Globus pallidus (tissue), 1 donor: ENCODE results near the gene TMX3.

Experiments
- DNase-seq: peaks from one replicate; pipeline ENCODE4 v3.0.0-alpha.2; 2015; ENCODE audit warnings: low spot score

TMX3 gene

GRCh38 chr18:68714712-68715496, at the start of gene TMX3:
TSS of gene TMX3 (minus strand) at chr18:68715108. CDS start at chr18:68714981, 127 bp downstream.
- peak; percentile 88 for DNase-seq

GRCh38 chr18:68764016-68764415, 49.1 kb upstream of the TMX3 start:
- DNase-seq = no peak

GRCh38 chr18:68763083-68763482, 48.2 kb upstream of the TMX3 start:
- no peak for DNase-seq

DNA sequence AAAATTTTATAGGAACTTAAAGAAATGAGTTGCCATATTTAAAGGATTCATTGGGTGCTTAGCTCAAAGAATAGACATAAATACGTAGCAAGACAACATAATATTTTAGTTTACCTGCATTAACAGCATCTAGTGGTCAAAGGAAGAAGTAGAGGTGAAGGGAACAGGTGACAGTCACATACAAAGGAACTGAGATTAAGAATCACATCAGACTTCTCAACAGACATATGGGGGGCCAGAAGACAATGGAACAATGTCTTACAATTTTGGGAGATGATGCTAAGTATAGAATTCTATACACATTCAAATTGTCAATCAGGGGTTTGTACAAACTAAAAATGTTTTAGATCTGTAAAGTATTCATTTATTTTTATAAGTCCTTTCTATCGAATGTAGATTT, 44.4 kb upstream of the TMX3 start:
- DNase-seq = no peak

- DNase-seq = no peak
Observed at GRCh38 chr18:68757126-68757525, 42.2 kb upstream of the TMX3 start.

- no peak for DNase-seq
Observed at GRCh38 chr18:68742206-68742605, 27.3 kb upstream of the TMX3 start.

- DNase-seq = no peak
Observed at GRCh38 chr18:68740966-68741365, 26.1 kb upstream of the TMX3 start.

- DNase-seq = no peak
Observed at GRCh38 chr18:68739462-68739861, 24.6 kb upstream of the TMX3 start.

- no peak for DNase-seq
Observed at GRCh38 chr18:68738564-68738963, 23.7 kb upstream of the TMX3 start.

DNA sequence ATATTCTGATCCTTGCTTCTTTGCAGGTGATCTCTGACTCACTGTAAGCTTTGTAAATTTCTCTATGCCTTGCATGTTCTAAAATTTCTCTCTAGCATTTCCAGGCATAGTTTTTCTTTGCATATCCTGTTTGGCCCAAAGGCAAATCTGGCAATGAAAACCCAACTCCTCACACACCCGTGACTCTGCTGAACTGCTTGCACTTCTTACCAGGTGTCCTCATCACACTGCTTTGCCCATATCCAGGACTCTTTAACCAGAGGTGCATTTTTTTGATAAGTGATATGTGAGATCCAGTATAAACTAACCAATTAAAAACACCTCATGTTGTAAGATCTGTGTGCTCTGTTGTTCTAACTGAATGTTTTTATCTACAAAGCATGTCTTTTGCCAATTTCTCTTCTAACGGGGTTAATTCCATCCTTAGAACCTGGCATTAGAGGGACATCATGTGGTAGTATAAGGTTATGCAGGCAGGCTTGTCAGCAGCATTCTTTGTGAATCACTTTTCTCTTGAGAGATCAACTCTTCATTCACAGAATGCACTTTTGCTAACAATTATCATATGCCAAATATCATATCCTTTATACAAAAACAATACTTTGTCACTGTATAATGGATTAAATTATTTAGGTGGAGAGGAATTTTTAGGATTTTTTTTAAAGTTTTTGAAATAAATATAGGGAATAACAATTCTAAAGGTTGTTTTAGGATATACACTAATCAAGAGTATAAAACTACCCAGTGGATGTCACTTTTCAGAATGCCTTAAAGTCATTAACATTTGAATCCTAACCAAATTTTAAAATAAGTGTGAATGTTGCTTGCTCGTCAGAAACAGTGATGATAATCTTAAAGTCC, 20.8 kb upstream of the TMX3 start:
- no peak for DNase-seq

DNA sequence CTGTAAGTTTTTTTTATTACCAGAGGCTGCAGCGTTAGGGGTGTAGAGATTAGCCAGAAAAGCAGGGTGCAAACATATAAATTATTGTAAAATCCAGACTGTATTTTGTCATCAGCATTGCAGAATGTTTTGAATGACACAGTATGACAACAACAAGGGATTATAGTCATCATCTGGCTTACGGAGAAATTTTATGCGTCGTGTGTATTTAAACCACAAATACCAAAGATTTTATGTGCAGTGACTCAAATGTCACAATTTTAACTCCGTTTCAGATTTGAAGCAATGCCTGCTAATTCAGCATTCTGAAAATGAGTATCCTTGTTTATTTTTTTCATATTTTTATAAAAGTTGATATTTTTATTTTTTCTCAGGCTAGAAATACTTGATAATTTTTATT, 19.4 kb upstream of the TMX3 start:
- DNase-seq = no peak

- DNase-seq = no peak
Observed at GRCh38 chr18:68733707-68734106, 18.8 kb upstream of the TMX3 start.

DNA sequence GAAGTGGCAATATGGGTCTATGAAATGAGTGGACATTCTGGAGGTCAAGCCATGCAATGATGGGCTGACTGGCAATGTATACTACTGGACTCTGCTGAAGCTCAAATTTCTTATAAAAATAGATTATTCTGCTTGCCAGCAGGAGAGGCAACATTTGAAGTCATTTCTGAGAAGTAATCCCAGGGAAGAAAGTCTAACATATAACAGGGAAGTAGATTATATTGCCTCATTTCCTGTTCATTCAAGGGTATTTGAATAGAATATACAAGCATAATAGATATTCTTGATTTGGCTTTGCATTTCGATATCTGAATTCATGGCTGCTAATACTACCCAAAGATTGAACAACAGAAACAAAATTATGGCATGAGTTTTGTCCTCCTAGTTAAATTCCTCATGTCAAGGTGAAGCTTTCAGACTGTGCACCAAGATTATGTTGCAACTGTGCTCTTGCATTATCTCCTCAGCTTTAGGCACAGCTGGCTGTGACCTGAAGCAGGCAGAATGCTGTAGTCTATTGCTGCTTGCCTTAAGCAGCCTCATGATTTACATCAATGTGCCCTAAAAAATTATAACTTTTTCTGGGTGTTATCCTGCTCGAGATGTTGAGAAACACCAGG, 13.3 kb upstream of the TMX3 start:
- no peak for DNase-seq

- no peak for DNase-seq
Observed at GRCh38 chr18:68727506-68727905, 12.6 kb upstream of the TMX3 start.

DNA sequence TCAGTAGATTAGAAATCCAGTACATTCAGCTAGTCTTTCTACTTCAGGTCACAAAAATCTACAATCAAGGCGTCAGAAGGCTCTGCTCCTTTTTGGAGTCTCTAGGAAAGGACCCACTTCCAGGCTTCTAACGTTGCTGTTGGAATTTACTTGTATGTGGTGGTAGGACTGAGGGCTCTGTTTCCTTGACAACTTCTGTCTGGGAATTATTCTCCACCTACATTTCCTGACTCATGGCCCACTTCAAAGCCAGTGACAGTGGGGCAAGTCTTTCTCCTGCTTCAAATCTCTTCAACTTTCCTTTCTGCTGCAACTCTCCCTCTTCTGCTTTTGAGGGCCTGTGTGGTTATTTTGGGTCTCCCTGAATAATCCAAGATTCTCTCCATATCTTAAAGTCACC, 10.4 kb upstream of the TMX3 start:
- DNase-seq = no peak

DNA sequence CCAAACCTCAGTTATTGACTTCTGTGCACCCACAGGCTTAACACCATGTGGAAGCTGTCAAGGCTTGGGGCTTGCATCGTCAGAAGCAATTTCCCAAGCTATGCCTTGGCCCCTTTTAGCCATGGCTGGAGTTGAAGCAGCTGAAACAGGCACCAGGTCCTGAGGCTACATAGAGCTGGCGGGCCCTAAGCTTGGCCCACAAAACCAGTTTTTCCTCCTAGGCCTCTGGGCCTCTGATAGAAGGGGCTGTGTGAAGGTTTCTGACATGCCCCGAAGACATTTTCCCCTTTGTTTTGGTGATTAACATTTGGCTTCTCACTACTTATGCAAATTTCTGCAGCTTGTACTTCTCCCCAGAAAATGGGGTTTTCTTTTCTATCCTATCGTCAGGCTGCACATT, 9.1 kb upstream of the TMX3 start:
- no peak for DNase-seq

- DNase-seq = no peak
Observed at GRCh38 chr18:68723539-68723938, 8.6 kb upstream of the TMX3 start.

DNA sequence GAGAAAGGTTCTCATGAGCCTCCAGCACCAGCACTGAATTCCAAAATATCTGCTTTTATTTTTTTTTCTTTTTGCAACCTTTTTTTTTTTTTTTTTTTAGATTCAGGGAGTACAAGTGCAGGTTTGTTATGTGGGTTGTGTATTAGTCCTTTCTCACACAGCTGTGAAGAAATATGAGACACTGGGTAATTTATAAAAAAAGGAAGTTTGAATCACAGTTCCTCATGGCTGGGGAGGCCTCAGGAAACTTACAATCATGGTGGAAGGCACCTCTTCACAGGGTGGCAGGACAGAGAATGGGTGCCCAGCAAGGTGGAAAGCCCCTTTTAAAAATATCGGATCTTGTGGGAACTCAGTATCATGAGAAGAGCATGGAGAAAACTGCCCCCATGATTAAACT, 7.9 kb upstream of the TMX3 start:
- no peak for DNase-seq

DNA sequence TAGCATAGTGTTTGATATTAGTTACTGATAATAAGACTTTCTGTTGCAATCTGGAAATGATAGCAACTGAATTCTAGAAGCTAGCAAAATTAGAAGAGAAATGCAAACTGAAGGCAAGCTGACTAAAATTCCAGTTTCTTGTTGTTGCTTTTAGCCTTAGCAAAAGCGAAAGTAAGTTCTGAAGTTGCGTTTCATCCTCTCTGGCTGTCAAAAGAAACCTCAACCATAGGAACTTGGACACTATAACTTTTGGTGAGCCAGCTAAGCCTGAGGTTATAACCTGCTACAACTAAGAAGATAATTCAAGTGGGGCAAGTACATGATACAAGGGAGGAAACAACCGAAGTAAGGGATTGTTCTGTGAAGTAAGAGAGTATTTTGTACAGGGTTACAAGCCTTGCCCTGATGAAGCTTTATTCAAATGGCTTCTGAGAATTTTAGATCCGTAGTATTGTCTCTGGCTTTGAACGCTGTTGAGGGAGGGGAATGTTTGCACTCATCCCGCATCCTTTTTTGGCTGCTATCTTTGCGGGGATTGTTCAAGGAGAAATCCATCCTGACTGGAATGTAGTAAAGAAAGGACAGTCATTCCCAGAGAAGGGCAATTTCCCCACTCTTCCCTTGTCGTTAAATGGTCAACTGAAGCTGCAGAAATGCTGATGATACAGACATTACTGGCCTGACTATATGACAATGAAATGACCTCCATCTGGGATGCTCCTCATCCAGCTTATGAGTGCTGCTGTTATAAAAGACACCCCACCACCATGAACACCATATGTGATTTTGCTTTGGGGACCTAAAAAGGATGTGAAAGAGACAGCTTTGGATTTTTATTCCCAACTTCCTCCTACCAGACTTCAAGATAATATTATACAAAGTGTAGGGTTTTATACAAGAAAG, 7.0 kb upstream of the TMX3 start:
- no peak for DNase-seq

DNA sequence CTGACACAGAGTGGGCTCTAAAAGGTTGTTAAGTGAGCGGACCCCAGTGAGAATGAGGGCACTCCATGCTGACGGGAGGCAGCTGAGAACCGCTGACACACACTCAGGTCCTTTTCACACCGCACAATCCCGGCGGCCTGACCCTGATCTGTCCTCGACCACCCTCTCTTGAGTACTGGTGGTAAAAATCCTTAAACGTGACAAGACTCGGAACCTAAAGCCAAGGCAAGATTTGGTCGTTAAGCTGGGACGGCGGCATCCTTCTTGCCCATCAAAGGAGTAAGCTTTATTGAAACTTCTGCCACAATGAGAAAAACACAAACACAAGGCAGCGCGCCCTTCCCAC, 569 bp downstream of the TMX3 start:
- DNase-seq = no peak

- no peak for DNase-seq
Observed at GRCh38 chr18:68713796-68714195, 1.1 kb downstream of the TMX3 start.

DNA sequence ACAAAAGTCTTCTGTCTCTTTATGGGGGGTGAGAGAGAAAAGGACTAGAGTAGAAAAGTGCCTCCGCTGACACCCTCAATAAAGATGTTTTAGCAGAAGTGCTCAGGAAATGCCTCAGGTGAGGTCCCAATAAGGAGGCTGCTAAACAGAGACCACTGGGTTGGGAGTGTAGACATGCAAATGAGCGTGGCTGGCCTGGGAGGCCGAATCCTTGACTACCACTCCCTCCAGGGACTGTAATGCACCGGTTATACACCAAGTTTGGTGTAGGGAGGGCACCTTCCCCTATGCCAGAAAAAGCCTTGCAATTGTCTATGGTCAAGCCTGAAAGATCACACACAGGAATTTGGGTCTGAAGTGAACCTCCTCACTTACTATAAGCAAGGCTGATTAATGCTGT, 1.8 kb downstream of the TMX3 start:
- DNase-seq = no peak
